Ovary (tissue), 3 donors: ENCODE results near the gene RCE1.

Experiments
- CTCF ChIP-seq, 3 donors: fragments of 450-650 bp in 2 of 3; fragments of 200-600 bp in 1 of 3; IDR thresholded peaks; one replicate each; pipeline versions ENCODE4 v1.5.1 to v1.8.0; 2016 to 2022; ENCODE audit warnings: antibody characterized with exemption in 3 of 3, mild to moderate bottlenecking in 1 of 3
- EP300 ChIP-seq: sonication (generic); formaldehyde crosslinking; IDR thresholded peaks from one replicate; pipeline ENCODE4 v1.6.1; 2017; ENCODE audit warnings: antibody characterized with exemption
- donor health status: DM: no; HTN: no; CAD: no.

- no peak for TF ChIP-seq CTCF (IDR thresholded peaks at IDR 0.05)
- TF ChIP-seq EP300: no peak
These were observed 14.1 kb downstream of the RCE1 start for GRCh38 chr11:66857234-66857926.
